Measurements from ENCODE around the gene PLEK. TPM values are rescaled to one million over a fixed set of nuclear protein-coding genes. Genes with fewer than 3 reads are reported as not detected.

PLEK gene
- total and polyA plus RNA-seq, 2 of the 13 experiments (the other 11 are each of a cell fraction or from before 2014, with no cell fraction given): not detected

DNA sequence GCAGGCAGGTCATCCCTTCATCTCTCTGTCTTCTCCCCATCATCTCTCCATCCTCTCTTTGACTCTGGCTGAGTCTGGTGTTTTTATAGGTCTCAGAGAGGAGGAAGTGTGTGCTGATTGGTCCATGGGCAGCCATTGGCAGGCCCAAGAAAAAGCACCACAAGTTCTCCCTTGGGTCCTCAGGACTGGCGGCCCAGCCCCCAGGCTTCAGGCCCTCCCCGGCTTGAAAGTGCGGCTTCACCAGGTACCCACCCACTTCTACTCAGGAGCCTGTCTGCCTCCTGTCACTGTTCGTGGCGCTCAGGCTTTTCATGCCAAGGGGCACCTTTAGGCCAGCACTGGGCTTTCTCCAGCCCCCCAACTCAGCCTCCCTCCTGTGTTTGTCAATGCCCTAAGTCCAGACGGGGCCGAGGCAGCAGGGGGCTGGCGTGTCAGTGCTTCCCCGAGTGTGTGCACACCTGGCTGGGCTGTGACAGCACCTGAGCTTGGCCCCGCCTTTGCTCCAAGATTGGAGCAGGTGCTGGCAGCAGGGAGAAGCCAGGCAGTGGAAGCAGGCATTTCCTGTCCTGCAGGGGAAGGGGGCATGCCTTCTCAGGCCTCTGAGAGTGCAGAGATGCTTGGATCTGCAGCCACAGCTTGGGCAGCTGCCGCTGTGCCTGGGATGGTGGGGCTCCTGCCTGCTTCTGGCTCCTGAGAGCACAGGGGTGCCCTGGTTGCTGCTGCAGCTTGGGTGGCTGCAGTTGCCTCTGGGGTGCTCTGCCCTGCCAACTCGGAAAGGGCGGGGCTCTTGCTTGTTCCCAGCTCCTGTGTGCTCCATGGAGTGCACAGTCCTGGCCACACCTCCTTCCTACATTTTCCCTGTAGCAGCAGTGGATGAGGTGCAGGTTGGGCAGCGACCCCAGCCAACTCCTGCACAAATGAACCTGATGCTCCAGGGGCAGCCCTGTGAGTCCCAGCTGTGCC lies 67.9 kb downstream of the PLEK start:
- Histone ChIP-seq H3K27me3 (ENCODE audit: control insufficient read depth in 1 of 2, insufficient read depth in 2 of 2, low read length in 2 of 2) (no peaks in the 10 kb centered on the region; a peak in 1 of 5 replicates), H3K79me2 (ENCODE audit: insufficient read depth, low read length) (no peaks in the 10 kb centered on the region), H3K9ac (ENCODE audit: insufficient read depth, low read depth, low read length) (no peak overlapping the region), H3K27ac (ENCODE audit: extremely low read length, insufficient read depth, low read length) (no peak overlapping the region), H3K9me3 (ENCODE audit: low read length) (no peaks in the 10 kb centered on the region), H3K4me2 (ENCODE audit: low read depth, low read length) (no peak overlapping the region), H2AFZ (ENCODE audit: low read length) (no peak overlapping the region), H3K4me3 (replicated peaks in 1 of 3; ENCODE audit: insufficient read depth in 1 of 3, low read depth in 2 of 3, low read length in 3 of 3) (no peak overlapping the region), H3K4me1 (ENCODE audit: insufficient read depth, low read length) (no peaks in the 10 kb centered on the region), H4K20me1 (ENCODE audit: insufficient read depth, low read length) (no peaks in the 10 kb centered on the region), H3K36me3 (replicated peaks in 1 of 2; ENCODE audit: control insufficient read depth in 1 of 2, insufficient read depth in 2 of 2, low read length in 2 of 2) (no peaks in the 10 kb centered on the region)
- no peak for DNase-seq (ENCODE audit: low spot score)
- 0 out of 2 replicates have a peak, but pooled peaks have one; percentile 21 for TF ChIP-seq ZNF274 (CRISPR knock-in tag; IDR thresholded peaks at IDR 0.05)
- TF ChIP-seq, protein P1, sequence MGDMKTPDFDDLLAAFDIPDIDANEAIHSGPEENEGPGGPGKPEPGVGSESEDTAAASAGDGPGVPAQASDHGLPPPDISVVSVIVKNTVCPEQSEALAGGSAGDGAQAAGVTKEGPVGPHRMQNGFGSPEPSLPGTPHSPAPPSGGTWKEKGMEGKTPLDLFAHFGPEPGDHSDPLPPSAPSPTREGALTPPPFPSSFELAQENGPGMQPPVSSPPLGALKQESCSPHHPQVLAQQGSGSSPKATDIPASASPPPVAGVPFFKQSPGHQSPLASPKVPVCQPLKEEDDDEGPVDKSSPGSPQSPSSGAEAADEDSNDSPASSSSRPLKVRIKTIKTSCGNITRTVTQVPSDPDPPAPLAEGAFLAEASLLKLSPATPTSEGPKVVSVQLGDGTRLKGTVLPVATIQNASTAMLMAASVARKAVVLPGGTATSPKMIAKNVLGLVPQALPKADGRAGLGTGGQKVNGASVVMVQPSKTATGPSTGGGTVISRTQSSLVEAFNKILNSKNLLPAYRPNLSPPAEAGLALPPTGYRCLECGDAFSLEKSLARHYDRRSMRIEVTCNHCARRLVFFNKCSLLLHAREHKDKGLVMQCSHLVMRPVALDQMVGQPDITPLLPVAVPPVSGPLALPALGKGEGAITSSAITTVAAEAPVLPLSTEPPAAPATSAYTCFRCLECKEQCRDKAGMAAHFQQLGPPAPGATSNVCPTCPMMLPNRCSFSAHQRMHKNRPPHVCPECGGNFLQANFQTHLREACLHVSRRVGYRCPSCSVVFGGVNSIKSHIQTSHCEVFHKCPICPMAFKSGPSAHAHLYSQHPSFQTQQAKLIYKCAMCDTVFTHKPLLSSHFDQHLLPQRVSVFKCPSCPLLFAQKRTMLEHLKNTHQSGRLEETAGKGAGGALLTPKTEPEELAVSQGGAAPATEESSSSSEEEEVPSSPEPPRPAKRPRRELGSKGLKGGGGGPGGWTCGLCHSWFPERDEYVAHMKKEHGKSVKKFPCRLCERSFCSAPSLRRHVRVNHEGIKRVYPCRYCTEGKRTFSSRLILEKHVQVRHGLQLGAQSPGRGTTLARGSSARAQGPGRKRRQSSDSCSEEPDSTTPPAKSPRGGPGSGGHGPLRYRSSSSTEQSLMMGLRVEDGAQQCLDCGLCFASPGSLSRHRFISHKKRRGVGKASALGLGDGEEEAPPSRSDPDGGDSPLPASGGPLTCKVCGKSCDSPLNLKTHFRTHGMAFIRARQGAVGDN (CRISPR knock-in tag; IDR thresholded peaks at IDR 0.05): peak; percentile 17; the same call in 1 of the 2 replicates
- TF ChIP-seq TRIM24 (CRISPR knock-in tag; IDR thresholded peaks at IDR 0.05): no peak
- no peak for TF ChIP-seq ZNF660 (CRISPR knock-in tag; IDR thresholded peaks at IDR 0.05; ENCODE audit: borderline replicate concordance, low read depth)
- ATAC-seq: peak; percentile 30; the same call in 1 of the 3 replicates
- in situ Hi-C loops (cut with HindIII; ENCODE audit: extremely low pct_ligation_motif_present, low pct_unique_long_range_greater_than_20kb): no loop called here
- no TSS peak for BruUV-seq (replicated peaks)
- no peak for FAIRE-seq
- POLR2A ChIA-PET: no interaction called here
- CTCF ChIA-PET (ENCODE audit: low intra/inter-chr PET ratio, low total read pairs): no interaction called here
- 8% methylated on average over 9 of the region's 14 CpGs for WGBS (ENCODE audit: low lambda C conversion rate)
- intact Hi-C loops (cut with micrococcal nuclease; ENCODE audit: unreplicated experiment): no loop called here

Measured in HepG2 (cell line).